Activated CD4-positive, alpha-beta T cell treated with anti-CD3 and anti-CD28 coated beads, Interleukin-10, Interleukin-2, amounts not matched to agents 100 ng/mL and 50 ng/mL, durations not matched to agents 16 hours and 8 hours (primary cell): ENCODE results near the gene CAMK2B.

Experiments
- DNase-seq: peaks from one replicate; pipeline ENCODE4 v3.0.0-alpha.2; 2020

CAMK2B gene

GRCh38 chr7:44227911-44228310 is 97.5 kb downstream of the CAMK2B start:
- no peak for DNase-seq

GRCh38 chr7:44226396-44226753 is 99.0 kb downstream of the CAMK2B start:
- DNase-seq, result no peak

DNA sequence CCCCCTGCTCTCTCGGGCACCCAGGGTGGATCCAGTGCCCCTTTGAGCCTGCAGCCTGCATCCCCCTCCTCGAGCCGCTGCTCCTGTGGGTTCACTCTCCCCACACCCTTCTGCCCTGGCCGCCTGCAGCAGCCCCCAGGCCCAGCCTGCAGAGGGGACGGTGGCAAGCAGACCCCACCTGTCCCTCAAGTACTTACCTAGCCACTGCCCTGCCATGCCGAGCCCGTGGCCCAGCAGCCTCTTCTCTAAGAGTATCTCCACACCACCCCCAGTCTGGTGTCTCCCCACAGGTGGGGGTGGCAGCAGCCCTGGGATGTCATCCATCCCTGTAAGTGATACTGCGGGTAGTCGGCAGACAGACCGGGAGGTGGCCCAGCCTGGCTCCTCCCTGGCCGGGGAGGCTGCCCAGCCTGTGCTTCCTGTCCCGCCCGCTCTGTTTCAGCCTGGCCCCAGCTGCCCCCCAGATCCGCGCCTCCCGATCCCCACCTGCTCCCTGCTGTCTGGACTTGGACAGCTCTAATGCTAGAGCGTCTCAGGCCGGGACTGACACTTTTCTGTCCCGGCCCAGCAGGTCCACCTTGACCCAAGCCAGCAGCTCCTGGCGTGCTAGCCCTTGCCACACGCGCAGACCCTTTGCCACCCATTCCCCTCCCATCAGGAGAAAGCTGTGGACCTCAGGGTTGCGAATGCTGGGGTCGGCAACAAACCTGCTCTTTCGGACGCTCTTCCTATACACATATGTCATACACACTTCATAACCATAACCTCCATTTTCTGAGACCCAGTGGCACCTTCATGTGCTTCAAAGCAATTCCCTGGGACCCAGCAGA is 99.6 kb downstream of the CAMK2B start:
- no peak for DNase-seq

DNA sequence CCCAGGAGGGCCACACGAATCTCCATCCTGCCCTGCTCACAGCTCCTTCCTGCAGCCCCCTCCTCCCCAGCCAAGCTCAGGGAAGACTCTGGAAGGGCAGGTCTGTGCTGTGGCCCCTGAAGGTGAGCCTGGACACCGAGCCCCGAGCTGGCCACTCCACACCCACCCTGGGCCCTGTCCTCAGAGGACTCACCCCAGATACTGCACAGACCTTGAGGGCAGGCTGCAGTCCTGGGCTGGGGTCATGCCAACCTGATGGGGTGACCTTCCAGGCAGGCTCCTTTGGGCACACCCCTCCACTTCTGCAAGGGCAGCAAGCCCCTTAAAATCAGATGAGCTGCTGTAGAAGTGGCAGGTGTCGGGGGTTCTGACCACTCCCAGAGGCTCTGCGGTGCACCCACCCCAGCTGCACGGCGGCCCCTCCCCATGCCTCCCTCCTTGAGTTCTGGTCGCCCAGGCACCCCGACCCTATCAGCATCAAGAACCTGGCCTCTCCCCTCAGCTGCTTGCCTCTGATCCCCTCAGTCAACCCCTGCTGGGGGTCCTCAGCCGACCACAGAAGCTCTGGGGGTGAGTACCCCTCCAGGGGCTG is 100.3 kb downstream of the CAMK2B start:
- no peak for DNase-seq

GRCh38 chr7:44224080-44224973 is 101.1 kb downstream of the CAMK2B start:
- DNase-seq, result no peak

GRCh38 chr7:44223362-44224079 is 101.9 kb downstream of the CAMK2B start:
- no peak for DNase-seq

DNA sequence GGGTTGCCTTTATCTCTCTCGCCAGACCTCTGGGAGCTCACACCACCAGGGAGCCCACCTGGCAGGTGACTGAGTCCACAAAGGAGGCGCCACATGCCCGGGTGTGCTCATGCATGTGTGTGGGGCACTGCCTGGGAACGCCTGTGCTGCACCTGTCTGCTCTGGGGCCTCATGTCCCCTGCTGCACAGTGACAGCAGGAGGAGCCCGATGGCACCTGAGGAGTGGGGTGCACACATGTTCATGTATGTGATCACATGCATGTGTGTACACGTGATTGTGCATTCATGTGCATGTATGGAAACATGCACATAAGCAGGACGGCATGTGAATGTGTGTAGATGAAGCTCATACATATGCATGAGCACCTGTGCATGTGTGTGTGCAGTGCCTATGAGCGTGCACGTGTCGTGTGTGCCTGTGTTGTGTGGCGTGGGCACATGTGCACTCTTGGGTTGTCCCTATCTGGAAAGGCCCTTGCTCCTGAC is 102.6 kb downstream of the CAMK2B start:
- no peak for DNase-seq

GRCh38 chr7:44222074-44222473 is 103.3 kb downstream of the CAMK2B start:
- no peak for DNase-seq

- no peak for DNase-seq
Measured at GRCh38 chr7:44221231-44221791, 104.1 kb downstream of the CAMK2B start.

DNA sequence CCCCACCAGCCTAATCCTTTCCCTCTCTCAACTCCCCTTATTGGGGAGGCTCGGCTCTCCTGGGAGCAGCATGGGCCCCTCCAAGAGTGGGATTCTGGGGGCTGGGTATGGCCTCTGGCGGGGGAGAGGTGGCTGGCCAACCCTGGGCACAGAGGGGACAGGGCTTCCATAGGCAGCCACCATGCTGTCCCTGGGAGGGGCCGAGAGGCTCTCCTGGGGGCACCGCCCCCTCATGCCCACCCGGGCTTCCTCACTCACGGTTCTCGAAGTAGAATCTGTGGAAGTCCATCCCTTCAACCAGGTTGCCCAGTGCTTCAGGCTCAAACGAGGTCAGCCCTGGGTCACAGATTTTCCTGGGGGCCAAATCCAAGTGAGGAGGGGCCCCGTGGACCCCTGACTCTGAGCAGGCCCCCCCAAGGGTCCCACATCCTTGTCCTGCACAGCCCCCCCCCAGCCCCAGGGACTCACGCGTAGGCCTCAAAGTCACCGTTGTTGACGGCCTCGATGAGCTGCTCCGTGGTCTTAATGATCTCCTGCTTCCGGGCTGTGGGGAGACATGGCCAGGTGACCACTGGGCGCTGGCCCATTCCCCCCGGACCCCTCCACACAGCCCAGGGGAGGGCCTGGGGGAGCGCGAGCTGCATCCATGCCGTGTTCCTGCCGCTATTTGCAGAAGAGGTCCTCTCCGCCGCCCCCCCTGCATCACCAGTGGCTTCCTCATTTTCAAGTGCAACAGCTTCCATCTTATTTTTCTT is 104.9 kb downstream of the CAMK2B start:
- DNase-seq, result no peak

GRCh38 chr7:44220046-44220357 is 105.4 kb downstream of the CAMK2B start:
- no peak for DNase-seq

DNA sequence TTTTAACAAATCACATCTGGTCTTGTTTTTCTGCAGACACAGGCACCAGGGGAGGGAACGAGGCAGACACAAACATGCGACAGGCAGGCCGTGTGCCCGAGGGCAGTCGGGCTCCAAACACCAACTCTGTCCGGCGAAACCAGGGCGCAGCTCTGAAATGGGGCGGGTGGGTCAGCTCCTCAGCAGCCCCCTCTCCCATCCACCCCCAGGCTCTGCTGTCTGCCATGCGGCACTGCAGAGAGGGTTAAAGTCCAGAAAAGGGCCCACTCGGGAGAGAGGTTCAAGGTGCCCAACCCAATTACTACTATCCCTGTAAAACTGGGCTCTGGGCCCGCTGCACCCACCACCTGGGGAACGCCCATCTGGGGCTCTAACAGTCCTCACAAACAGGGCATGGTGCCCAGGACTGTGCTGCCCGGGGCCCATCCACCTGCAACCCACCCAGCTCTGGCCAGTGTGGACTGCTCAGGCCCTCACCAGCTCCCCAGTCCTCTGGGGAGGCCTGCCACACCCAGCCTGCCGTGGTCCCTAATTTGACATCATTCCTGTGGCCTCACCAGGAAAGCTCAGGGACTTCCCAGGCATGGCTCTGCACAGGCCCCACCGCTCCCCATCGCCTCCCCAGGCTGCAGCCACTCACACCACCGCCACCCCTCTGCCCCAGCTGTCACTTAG is 105.9 kb downstream of the CAMK2B start:
- DNase-seq, result no peak

DNA sequence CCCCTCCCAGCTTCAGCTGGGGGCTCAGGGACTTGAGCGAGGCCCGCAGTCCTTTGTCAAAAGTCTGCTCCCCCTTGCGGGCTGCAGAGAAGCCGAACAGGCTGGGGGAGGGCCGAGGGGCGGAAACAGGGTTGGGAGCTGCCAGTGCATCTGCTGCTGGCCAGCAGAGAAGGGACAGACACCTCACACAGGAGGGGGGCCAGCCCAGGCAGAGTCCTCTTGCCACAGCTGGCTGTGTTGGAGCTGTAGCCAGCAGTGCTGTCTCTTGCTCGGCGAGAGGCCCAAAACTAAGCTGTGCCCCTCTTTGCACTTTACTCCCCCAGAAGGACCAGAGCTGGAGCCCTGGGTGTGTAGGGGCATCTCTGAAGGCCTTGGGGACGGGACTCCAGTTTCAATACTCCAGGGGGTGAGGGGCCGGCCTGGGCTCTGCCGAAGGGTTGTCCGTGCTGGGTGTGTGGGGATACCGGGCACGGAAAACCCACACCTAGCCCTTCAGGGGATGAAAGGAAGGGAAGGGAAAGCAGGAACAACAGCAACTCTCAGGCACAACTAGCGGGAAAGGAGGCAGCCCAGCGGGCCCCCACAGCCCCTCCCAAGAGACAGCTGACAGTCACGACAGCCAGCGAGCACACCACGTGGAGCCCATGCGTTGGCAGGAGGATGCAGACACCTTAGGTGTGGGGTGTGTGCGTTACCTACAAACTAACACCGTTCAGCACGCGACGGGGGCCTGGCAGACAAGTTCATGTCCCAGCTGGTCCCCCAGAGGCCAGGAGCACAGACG is 106.8 kb downstream of the CAMK2B start:
- no peak for DNase-seq

DNA sequence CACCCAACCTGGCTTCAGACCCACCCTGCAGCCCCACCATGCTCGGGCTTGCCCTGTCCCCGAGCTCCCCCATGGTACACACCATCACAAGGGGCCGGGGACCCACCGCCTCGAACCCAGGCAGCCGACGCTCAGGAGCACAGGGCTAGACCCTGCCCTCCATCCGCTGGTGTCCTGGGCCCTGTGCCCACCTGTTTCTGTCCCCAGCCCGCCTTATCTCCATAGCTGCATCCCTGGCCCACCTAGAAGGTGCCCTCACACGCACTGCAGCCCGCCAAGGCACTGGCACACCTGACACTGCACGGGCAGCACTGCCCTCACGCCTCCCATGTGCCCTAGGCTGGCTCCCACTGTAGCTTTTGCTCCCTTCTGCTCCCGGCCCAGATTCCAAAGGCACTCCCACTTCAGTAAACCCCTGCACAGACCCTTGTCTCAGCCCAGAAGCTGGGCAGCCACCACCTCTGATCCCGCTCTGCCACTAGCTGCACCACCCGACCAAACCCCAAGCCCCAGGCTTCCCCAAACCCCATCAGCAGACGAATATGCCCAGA is 107.5 kb downstream of the CAMK2B start:
- DNase-seq, result no peak

DNA sequence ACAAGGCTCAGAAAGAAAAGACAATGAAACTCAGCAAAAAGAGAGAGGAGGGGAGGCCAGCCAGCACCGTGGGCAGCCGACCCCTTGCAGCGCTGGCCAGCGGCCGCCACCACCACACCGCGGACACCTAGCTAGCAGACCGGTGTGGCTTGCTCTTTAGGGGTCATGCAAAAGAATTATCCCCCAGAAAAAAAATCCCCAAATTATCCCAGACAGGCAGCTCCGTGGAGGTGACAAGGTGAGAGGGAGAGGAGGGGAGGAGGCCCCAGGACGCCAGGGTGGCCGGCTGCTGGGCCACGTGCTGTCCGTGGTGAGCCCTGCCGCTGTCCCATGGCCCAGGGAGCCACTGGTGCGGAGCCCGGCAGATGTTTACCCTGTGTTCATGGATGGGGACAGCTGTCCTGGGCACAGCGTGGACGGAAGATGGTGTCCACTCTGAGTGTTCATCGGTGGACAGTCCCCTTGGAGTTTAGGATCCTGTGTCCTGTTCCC is 108.1 kb downstream of the CAMK2B start:
- no peak for DNase-seq

DNA sequence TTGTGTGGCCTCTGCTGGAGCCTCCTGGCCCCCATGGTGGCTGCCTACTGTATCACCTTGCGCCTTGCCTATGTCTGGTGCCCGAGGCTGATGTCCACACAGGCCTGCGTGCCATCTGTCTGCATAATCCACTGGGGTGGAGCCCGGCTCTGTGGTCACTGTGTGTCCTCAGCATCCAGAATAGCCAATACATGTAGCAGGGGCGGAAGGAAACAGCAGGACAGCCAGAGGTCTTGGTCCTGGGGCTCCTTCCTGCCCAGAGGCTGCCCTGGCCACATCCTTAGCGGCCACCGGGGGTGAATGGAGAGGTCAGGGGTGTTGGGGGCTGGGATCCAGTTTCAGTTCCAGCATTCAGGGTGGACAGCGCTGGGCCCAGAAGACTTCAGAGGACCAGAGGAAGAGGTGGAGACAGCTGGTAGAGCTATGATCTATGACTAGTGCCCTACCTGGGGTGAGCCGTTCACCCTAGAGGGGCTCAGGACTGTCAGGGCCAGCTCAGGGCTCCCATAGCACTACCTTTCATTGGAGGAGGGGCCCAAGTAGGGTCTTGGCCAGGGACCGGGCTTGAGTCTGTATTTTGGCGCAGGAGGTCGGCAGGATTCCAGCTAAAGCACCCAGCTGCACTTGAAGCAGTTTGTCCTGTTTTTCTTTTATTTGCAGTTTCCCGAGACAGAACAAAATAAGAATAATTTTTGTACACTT is 108.7 kb downstream of the CAMK2B start:
- DNase-seq, result no peak

GRCh38 chr7:44216019-44216418 is 109.4 kb downstream of the CAMK2B start:
- DNase-seq, result no peak

DNA sequence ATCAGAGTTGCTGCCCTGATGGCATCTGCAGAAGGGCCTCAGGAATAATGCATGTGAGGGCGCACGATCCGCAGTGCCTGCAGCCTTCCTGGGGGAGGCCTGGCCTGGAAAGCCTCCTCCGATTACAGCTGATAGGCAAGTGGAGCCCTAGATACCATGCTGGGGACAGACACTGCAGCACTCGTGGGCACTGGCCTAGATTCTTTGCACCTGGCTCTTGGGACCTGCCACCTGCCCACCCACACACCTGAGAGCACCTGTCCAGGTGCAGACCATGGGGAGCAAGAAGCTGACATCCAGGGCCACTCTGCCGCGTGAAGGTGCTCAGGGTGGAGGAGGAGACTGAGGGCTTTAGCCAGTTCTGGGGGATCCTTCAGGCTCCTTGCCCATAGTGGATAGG is 109.9 kb downstream of the CAMK2B start:
- DNase-seq, result no peak

DNA sequence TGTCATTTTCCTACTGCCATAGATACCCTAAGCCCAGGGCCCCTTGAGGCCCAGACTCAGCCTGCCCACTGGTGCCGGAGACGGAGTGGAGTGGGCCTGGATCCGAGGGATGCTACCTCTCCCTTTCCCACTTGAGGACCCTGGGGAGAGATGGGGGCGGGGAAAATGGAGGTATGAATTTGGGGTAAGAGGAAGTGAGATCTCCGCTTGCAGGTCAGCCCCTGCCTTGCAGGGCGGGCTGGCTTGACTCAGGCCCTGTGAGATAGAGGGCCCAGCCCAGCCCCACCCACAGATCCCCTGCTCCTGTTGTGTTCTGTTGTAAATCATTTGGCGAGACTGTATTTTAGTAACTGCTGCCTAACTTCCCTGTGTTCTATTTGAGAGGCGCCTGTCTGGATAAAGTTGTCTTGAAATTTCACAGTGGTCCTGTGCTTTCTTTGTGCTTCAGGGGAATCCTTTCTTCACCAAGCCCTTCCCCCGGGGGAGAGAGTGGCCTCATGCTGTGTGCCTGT is 111.5 kb downstream of the CAMK2B start:
- DNase-seq, result no peak
